Progenitor cell of endocrine pancreas (in vitro differentiated cells): ENCODE measurements around the gene AKT3. TPM values are rescaled to one million over a fixed set of nuclear protein-coding genes. Genes with fewer than 3 reads are reported as not detected.

ENCODE experiments used
- DNase-seq: peaks from one replicate; pipeline ENCODE4 v3.0.0; 2021; ENCODE audit warnings: low spot score; ENCODE audit not compliant: unreplicated experiment
- H3K27ac Mint-ChIP-seq: 2 replicates; pipeline ENCODE4 v1.8.0; 2021; ENCODE audit warnings: mild to moderate bottlenecking, moderate library complexity, mixed read lengths
- H3K27me3 Mint-ChIP-seq: 2 replicates; pipeline ENCODE4 v1.8.0; 2021; ENCODE audit warnings: mixed read lengths
- H3K36me3 Mint-ChIP-seq: 2 replicates; pipeline ENCODE4 v1.8.0; 2022; ENCODE audit warnings: mixed read lengths; ENCODE audit not compliant: insufficient read depth
- H3K4me1 Mint-ChIP-seq: 2 replicates; pipeline ENCODE4 v1.8.0; 2021; ENCODE audit warnings: low read depth, mixed read lengths
- H3K4me3 Mint-ChIP-seq: 2 replicates; pipeline ENCODE4 v1.8.0; 2021; ENCODE audit warnings: low read depth, mild to moderate bottlenecking, moderate library complexity, mixed read lengths
- H3K9me3 Mint-ChIP-seq: 2 replicates; pipeline ENCODE4 v1.8.0; 2021; ENCODE audit warnings: low read depth, mixed read lengths
- CTCF ChIP-seq: fragments of 200-600 bp; sonication (generic); IDR thresholded peaks from one replicate; pipeline ENCODE4 v1.5.0; 2021; ENCODE audit warnings: antibody characterized with exemption, mild to moderate bottlenecking; ENCODE audit not compliant: unreplicated experiment
- total RNA-seq: library from RNA; stranded (reverse); gene quantifications from 2 replicates; pipeline ENCODE4 v1.2.1, GENCODE V29; 2021

AKT3 gene
- total RNA-seq, 1 donor from 2014 or later = 45.5 TPM

- Mint-ChIP-seq H3K27ac (no peak overlapping the region), H3K27me3 (no peaks in the 10 kb centered on the region), H3K36me3 (peaks cover 15% of the 10 kb centered on the region), H3K4me1 (peaks cover 5% of the 10 kb centered on the region), H3K9me3 (no peaks in the 10 kb centered on the region), H3K4me3 (no peak overlapping the region)
- no peak for TF ChIP-seq CTCF
- DNase-seq = no peak
Observed at GRCh38 chr1:243496806-243497205, 353.2 kb downstream of the AKT3 start.

- Mint-ChIP-seq H3K36me3 (peaks cover 15% of the 10 kb centered on the region), H3K4me1 (peaks cover 5% of the 10 kb centered on the region), H3K9me3 (no peaks in the 10 kb centered on the region), H3K27me3 (no peaks in the 10 kb centered on the region), H3K4me3 (no peak overlapping the region), H3K27ac (no peak overlapping the region)
- no peak for TF ChIP-seq CTCF
- DNase-seq = no peak
Observed at GRCh38 chr1:243496187-243496646, 353.8 kb downstream of the AKT3 start.

- Mint-ChIP-seq H3K27me3 (no peaks in the 10 kb centered on the region), H3K4me3 (no peak overlapping the region), H3K36me3 (peaks cover 13% of the 10 kb centered on the region), H3K4me1 (peaks cover 5% of the 10 kb centered on the region), H3K27ac (no peak overlapping the region), H3K9me3 (no peaks in the 10 kb centered on the region)
- no peak for TF ChIP-seq CTCF
- no peak for DNase-seq
Observed at GRCh38 chr1:243495442-243496186, 354.4 kb downstream of the AKT3 start.

- DNase-seq = no peak
- TF ChIP-seq CTCF = no peak
- Mint-ChIP-seq H3K4me1 (peaks cover 5% of the 10 kb centered on the region), H3K4me3 (no peak overlapping the region), H3K9me3 (no peaks in the 10 kb centered on the region), H3K36me3 (peaks cover 13% of the 10 kb centered on the region), H3K27me3 (no peaks in the 10 kb centered on the region), H3K27ac (no peak overlapping the region)
Observed at GRCh38 chr1:243494741-243495431, 355.2 kb downstream of the AKT3 start.

DNA sequence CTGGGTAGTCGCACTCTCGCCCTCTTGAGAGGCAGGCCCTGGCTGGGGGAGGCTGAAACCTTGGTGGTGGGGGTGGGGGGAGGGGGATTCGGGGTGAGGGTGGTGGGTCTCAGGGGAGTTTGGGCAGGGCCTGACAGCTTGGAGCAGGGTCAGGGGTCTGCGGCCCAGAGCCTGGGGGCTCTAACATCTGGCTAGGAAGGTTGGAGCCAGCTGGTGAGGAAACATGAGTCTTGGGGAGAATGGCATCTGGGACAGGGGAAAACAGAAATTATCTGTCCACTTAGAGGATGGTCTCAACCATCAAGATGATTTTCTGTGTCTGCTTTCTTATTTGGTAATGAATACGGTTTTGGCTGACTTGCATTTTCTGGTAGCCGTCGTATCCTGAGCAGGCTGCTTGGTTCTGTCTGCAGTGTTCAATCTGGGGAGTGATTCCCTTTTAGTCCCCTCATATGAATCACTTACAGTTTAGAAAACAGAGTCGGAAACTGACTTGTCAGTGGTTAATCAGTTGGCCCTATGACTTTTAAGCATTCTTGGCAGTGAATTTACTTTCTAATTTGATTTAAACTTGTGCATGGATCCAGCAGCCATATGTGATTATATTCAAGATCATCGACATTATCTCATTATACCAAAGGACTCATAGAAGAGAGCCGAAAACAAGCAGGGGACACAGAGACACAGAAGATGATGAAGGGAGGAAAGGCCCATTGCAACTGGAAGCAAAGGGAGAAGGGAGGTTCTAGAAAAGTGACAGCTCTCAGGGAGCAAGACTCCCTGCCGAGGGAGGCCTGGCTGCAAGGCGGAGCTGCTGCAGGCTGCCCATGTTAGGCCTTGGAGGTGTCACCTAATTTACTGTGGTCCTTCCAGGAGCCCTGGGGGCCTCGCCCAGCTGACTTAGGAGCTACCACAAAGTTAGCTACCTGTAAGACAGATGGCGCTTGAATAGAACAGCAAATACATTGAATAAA is 356.6 kb downstream of the AKT3 start:
- Mint-ChIP-seq H3K36me3 (peaks cover 17% of the 10 kb centered on the region), H3K4me3 (no peak overlapping the region), H3K27me3 (no peaks in the 10 kb centered on the region), H3K4me1 (peaks cover 2% of the 10 kb centered on the region), H3K9me3 (no peaks in the 10 kb centered on the region), H3K27ac (no peak overlapping the region)
- no peak for TF ChIP-seq CTCF
- no peak for DNase-seq
